Measurements from ENCODE around the gene TRIM38. TPM values are rescaled to one million over a fixed set of nuclear protein-coding genes. Genes with fewer than 3 reads are reported as not detected.

The TRIM38 gene
- total and polyA plus RNA-seq, 2 of the 13 experiments (the other 11 are each of a cell fraction or from before 2014, with no cell fraction given) = 2.5 to 3.1 TPM

DNA sequence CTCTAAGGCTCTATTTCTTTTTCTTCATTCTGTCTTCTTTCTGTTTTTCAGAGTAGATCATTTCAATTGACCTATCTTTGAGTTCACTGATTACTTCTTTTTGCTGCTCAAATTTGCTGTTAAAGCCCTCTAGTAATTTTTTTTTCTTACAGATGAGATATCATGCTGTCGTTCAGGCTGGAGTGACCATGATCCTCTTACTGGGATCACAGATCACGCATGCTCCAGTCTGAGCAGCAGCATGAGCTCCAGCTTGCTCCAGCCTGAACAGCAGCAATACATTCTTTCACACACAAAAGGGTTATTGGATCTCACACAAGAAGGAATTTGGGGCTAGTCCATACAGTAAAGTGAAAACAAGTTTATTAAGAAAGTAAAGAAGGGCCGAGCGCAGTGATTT is 12.3 kb upstream of the TRIM38 start:
- no TSS peak for BruUV-seq (replicated peaks)

DNA sequence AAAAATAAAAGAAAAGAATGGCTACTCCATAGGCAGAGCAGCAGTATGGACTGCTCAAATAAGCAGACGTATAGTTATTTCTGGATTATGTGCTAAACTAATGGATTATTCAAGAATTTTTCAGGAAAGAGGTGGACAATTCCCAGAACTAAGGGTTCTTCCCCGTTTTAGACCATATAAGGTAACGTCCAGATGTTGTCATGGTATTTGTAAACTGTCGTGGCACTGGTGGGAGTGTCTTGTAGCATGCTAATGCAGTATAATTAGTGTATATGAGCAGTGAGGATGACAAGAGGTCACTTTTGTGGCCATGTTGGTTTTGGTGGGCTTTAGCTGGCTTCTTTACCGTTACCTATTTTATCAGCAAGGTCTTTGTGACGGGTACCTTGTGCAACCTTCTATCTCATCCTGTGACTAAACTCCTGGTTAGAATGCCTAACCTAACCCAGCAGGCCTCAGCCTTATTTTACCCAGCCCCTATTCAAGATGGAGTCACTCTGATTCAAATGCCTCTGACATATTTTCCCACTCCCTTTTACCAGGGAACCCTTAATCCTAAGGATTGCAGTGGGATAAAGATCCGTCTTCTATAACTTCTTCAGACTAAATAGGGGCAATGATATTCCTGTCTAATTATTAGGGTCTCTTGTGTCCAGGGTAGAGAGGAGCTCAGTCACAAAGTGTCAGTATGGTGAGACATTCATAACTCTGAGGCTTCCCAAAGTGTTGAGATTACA is 11.1 kb upstream of the TRIM38 start:
- Histone ChIP-seq H2AFZ (ENCODE audit: low read length) (no peak overlapping the region), H4K20me1 (ENCODE audit: insufficient read depth, low read length) (no peaks in the 10 kb centered on the region), H3K4me3 (replicated peaks in 1 of 3; ENCODE audit: insufficient read depth in 1 of 3, low read depth in 2 of 3, low read length in 3 of 3) (no peak overlapping the region), H3K27ac (ENCODE audit: extremely low read length, insufficient read depth, low read length) (no peak overlapping the region), H3K4me2 (ENCODE audit: low read depth, low read length) (no peak overlapping the region), H3K4me1 (ENCODE audit: insufficient read depth, low read length) (peaks cover 19% of the 10 kb centered on the region), H3K36me3 (replicated peaks in 1 of 2; ENCODE audit: control insufficient read depth in 1 of 2, insufficient read depth in 2 of 2, low read length in 2 of 2) (no peaks in the 10 kb centered on the region), H3K79me2 (ENCODE audit: insufficient read depth, low read length) (no peaks in the 10 kb centered on the region), H3K27me3 (ENCODE audit: control insufficient read depth in 1 of 2, insufficient read depth in 2 of 2, low read length in 2 of 2) (no peaks in the 10 kb centered on the region), H3K9ac (ENCODE audit: insufficient read depth, low read depth, low read length) (no peak overlapping the region), H3K9me3 (ENCODE audit: low read length) (no peaks in the 10 kb centered on the region)
- FAIRE-seq (no peak), DNase-seq (ENCODE audit: low spot score) (no peak), ATAC-seq (no peak)
- in situ Hi-C loops (cut with HindIII; ENCODE audit: extremely low pct_ligation_motif_present, low pct_unique_long_range_greater_than_20kb) = no loop called here
- CTCF ChIA-PET (ENCODE audit: low intra/inter-chr PET ratio, low total read pairs) = no interaction called here
- POLR2A ChIA-PET = interaction anchor here (1.8 kb wide), 1 partner anchor 40 kb away, joined by 5 read pairs; no protein-coding TSS in a partner anchor
- 61% methylated on average over 7 of the region's 7 CpGs for WGBS (ENCODE audit: low lambda C conversion rate)
- intact Hi-C loops (cut with micrococcal nuclease; ENCODE audit: unreplicated experiment) = no loop called here
- TF ChIP-seq, protein P1, sequence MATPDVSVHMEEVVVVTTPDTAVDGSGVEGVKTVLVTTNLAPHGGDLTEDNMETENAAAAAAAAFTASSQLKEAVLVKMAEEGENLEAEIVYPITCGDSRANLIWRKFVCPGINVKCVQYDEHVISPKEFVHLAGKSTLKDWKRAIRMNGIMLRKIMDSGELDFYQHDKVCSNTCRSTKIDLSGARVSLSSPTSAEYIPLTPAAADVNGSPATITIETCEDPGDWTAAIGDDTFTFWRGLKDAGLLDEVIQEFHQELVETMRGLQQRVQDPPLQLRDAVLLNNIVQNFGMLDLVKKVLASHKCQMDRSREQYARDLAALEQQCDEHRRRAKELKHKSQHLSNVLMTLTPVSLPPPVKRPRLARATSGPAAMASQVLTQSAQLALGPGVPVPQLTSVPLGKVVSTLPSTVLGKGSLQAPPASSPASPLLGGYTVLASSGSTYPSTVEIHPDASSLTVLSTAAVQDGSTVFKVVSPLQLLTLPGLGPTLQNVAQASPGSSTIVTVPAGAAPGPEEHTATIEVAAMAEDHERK (CRISPR knock-in tag; IDR thresholded peaks at IDR 0.05; ENCODE audit: low read depth) = no peak
- no peak for TF ChIP-seq FOXC1 (CRISPR knock-in tag; IDR thresholded peaks at IDR 0.05; ENCODE audit: borderline replicate concordance)
- TF ChIP-seq KDM6A (CRISPR knock-in tag; IDR thresholded peaks at IDR 0.05; ENCODE audit: low read depth) = no peak
- TF ChIP-seq SRY (CRISPR knock-in tag; IDR thresholded peaks at IDR 0.05) = no peak
- no peak for TF ChIP-seq ZNF75D (CRISPR knock-in tag; IDR thresholded peaks at IDR 0.05; ENCODE audit: borderline replicate concordance)
- no peak for TF ChIP-seq ZNF670 (CRISPR knock-in tag; IDR thresholded peaks at IDR 0.05; ENCODE audit: borderline replicate concordance)
- BruUV-seq (replicated peaks) = no TSS peak

More for the DNA sequence above, 12.3 kb upstream of the TRIM38 start:
- FAIRE-seq = no peak
- H3K79me2 ChIP-seq (ENCODE audit: insufficient read depth, low read length) = no peaks in the 10 kb centered on the region
- ChIA-PET POLR2A (no interaction called here), CTCF (ENCODE audit: low intra/inter-chr PET ratio, low total read pairs) (no interaction called here)
- H3K4me1 ChIP-seq (ENCODE audit: insufficient read depth, low read length) = peaks cover 19% of the 10 kb centered on the region
- DNase-seq (ENCODE audit: low spot score) = no peak
- no peak overlapping the region for H3K4me3 ChIP-seq (replicated peaks in 1 of 3; ENCODE audit: insufficient read depth in 1 of 3, low read depth in 2 of 3, low read length in 3 of 3)
- intact Hi-C loops (cut with micrococcal nuclease; ENCODE audit: unreplicated experiment) (no loop called here), in situ Hi-C loops (cut with HindIII; ENCODE audit: extremely low pct_ligation_motif_present, low pct_unique_long_range_greater_than_20kb) (no loop called here)
- H3K4me2 ChIP-seq (ENCODE audit: low read depth, low read length) = no peak overlapping the region
- peaks cover 6% of the 10 kb centered on the region; the same call in 1 of the 2 replicates for H3K9me3 ChIP-seq (ENCODE audit: low read length)
- TF ChIP-seq, protein P2, sequence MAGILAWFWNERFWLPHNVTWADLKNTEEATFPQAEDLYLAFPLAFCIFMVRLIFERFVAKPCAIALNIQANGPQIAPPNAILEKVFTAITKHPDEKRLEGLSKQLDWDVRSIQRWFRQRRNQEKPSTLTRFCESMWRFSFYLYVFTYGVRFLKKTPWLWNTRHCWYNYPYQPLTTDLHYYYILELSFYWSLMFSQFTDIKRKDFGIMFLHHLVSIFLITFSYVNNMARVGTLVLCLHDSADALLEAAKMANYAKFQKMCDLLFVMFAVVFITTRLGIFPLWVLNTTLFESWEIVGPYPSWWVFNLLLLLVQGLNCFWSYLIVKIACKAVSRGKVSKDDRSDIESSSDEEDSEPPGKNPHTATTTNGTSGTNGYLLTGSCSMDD (CRISPR knock-in tag; IDR thresholded peaks at IDR 0.05) = no peak
- TF ChIP-seq ZNF160 (CRISPR knock-in tag; IDR thresholded peaks at IDR 0.05) = peak; percentile 79; the same call in 1 of the 2 replicates
- H3K27me3 ChIP-seq (ENCODE audit: control insufficient read depth in 1 of 2, insufficient read depth in 2 of 2, low read length in 2 of 2) = no peaks in the 10 kb centered on the region
- H4K20me1 ChIP-seq (ENCODE audit: insufficient read depth, low read length) = no peaks in the 10 kb centered on the region
- H2AFZ ChIP-seq (ENCODE audit: low read length) = no peak overlapping the region
- WGBS (ENCODE audit: low lambda C conversion rate) = 37% methylated on average over 4 of the region's 4 CpGs
- no peaks in the 10 kb centered on the region for H3K36me3 ChIP-seq (replicated peaks in 1 of 2; ENCODE audit: control insufficient read depth in 1 of 2, insufficient read depth in 2 of 2, low read length in 2 of 2)
- ATAC-seq = no peak; the same call in 1 of the 3 replicates
- no peak overlapping the region for H3K9ac ChIP-seq (ENCODE audit: insufficient read depth, low read depth, low read length)
- H3K27ac ChIP-seq (ENCODE audit: extremely low read length, insufficient read depth, low read length) = no peak overlapping the region
